KBM-7 (cell line): Measurements from ENCODE around the gene KRT25.

ENCODE experiments used
- DNase-seq: peaks from one replicate; pipeline ENCODE4 v3.0.0-alpha.2; 2015
- in situ Hi-C: fragments of 300-500 bp; cut with MboI; formaldehyde crosslinking; loops from 2 replicates; pipeline ENCODE4 v1.14.3; 2020; ENCODE audit warnings: low sequenced_read_pairs, low pct_unique_long_range_greater_than_20kb, mixed read lengths

Gene KRT25

GRCh38 chr17:40703652-40704051, 51.5 kb downstream of the KRT25 start, which contains the start of gene KRT24:
Gene KRT24, minus strand, starts transcription at chr17:40703752. Its CDS starts 59 bp downstream, at chr17:40703693.
- no peak for DNase-seq
- in situ Hi-C loops, result no loop called here

GRCh38 chr17:40702271-40702670, 52.9 kb downstream of the KRT25 start:
- DNase-seq, result no peak
- in situ Hi-C loops, result no loop called here

GRCh38 chr17:40699853-40700252, 55.3 kb downstream of the KRT25 start:
- DNase-seq, result no peak
- in situ Hi-C loops, result no loop called here

DNA sequence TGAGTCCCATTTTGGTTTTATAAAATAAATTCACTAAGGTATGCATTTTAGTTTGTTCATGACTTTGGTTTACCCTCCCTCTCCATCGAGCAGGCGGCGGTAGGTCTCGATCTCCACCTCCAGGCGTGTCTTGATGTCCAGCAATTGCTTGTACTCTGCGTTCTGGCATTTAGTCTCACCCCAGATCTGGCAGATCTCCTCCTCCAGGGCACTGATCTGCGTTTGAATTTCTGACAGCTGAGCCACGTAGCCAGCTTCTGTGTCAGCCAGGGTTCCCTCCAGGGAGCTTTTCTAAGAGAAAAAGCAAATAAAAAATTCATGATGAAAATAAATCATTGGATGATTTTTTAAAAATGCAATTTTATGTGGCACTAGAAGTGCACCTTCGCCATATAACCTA, 55.8 kb downstream of the KRT25 start:
- no peak for DNase-seq
- in situ Hi-C loops, result no loop called here
